HepG2 (cell line): ENCODE results near the gene ATP6V0A1. TPM values are rescaled to one million over a fixed set of nuclear protein-coding genes. Genes with fewer than 3 reads are reported as not detected.

ENCODE experiments used
- CEBPZ ChIP-seq: IDR thresholded peaks from 2 replicates; pipeline ENCODE4 v1.6.1; 2012; ENCODE audit warnings: low read length, improper control_type of control experiment
- JDP2 ChIP-seq: sonication (generic); formaldehyde crosslinking; IDR thresholded peaks from 2 replicates; pipeline ENCODE4 v1.8.1; 2022; ENCODE audit warnings: missing genetic modification reagents, borderline replicate concordance
- MEIS2 ChIP-seq: sonication (generic); formaldehyde crosslinking; IDR thresholded peaks from 2 replicates; pipeline ENCODE4 v1.9.0; 2021; ENCODE audit warnings: mild to moderate bottlenecking, missing genetic modification reagents
- NKX3-1 ChIP-seq: sonication (generic); formaldehyde crosslinking; IDR thresholded peaks from 2 replicates; pipeline ENCODE4 v1.5.0; 2020; ENCODE audit warnings: missing genetic modification reagents
- NR0B2 ChIP-seq: sonication (generic); formaldehyde crosslinking; IDR thresholded peaks from 2 replicates; pipeline ENCODE4 v1.4.0; 2020; ENCODE audit warnings: mild to moderate bottlenecking, missing genetic modification reagents
- POLR2AphosphoS2 ChIP-seq: IDR thresholded peaks from 2 replicates; pipeline ENCODE4 v1.6.1; 2011; ENCODE audit warnings: low read depth, low read length, improper control_type of control experiment
- SCMH1 ChIP-seq: sonication (generic); formaldehyde crosslinking; IDR thresholded peaks from 2 replicates; pipeline ENCODE4 v1.9.0; 2021; ENCODE audit warnings: missing genetic modification reagents, mild to moderate bottlenecking, borderline replicate concordance
- WIZ ChIP-seq: sonication (generic); formaldehyde crosslinking; IDR thresholded peaks from 2 replicates; pipeline ENCODE4 v1.5.1; 2020; ENCODE audit warnings: mild to moderate bottlenecking, missing genetic modification reagents
- ZNF318 ChIP-seq: sonication (generic); formaldehyde crosslinking; IDR thresholded peaks from 2 replicates; pipeline ENCODE4 v1.4.0; 2020; ENCODE audit warnings: mild to moderate bottlenecking, missing genetic modification reagents
- ZNF468 ChIP-seq: sonication (generic); formaldehyde crosslinking; IDR thresholded peaks from 2 replicates; pipeline ENCODE4 v1.8.0; 2022; ENCODE audit warnings: mild to moderate bottlenecking, moderate library complexity, missing genetic modification reagents
- ZNF605 ChIP-seq: sonication (generic); formaldehyde crosslinking; IDR thresholded peaks from 2 replicates; pipeline ENCODE4 v1.8.0; 2022; ENCODE audit warnings: mild to moderate bottlenecking, missing genetic modification reagents
- ZNF75D ChIP-seq: sonication (generic); formaldehyde crosslinking; IDR thresholded peaks from 2 replicates; pipeline ENCODE4 v1.8.1; 2023; ENCODE audit warnings: missing genetic modification reagents, mild to moderate bottlenecking, borderline replicate concordance
- ZNF891 ChIP-seq: sonication (generic); formaldehyde crosslinking; IDR thresholded peaks from 2 replicates; pipeline ENCODE4 v1.5.0; 2020; ENCODE audit warnings: mild to moderate bottlenecking, missing genetic modification reagents
- ZXDC ChIP-seq: sonication (generic); formaldehyde crosslinking; IDR thresholded peaks from 2 replicates; pipeline ENCODE4 v1.5.0; 2020; ENCODE audit warnings: mild to moderate bottlenecking, missing genetic modification reagents
- polyA plus RNA-seq, 8 experiments: library from polyadenylated mRNA; depleted of rRNA in 3 of 8; stranded (reverse) in 7 of 8; unstranded in 1 of 8; fragments of >200 nt; fragmentation: Illumina TruSeq in 4 of 8; extraction: Trizol in 4 of 8; gene quantifications; 2 replicates each; pipeline versions ENCODE4 v1.2.1 to v1.2.3, GENCODE V29; 2011 to 2016; ENCODE audit warnings: low read depth in 4 of 8, missing spikeins in 1 of 8, mixed read lengths in 1 of 8; ENCODE audit not compliant: insufficient read depth in 1 of 8
- total RNA-seq, 5 experiments: library from RNA; depleted of rRNA; stranded (reverse); fragments of >200 nt; fragmentation: Illumina TruSeq; extraction: Trizol; gene quantifications; 2 replicates each; pipeline ENCODE4 v1.2.3, GENCODE V29; 2016; ENCODE audit warnings: low read depth in 1 of 5

Gene ATP6V0A1
- total and polyA plus RNA-seq, 2 of the 13 experiments (the other 11 are each of a cell fraction or from before 2014, with no cell fraction given) = 27.9 to 54.1 TPM

GRCh38 chr17:42536372-42537155, 77.9 kb downstream of the ATP6V0A1 start (continued):
- TF ChIP-seq CEBPZ (no peak), ZNF605 (CRISPR knock-in tag) (peak; percentile 96), ZNF468 (CRISPR knock-in tag) (no peak), SCMH1 (no peak), NR0B2 (CRISPR knock-in tag) (peak; percentile 28; the same call in 1 of the 2 replicates), ZNF75D (CRISPR knock-in tag) (no peak), ZNF891 (CRISPR knock-in tag) (no peak; the same call in 1 of the 2 replicates), ZXDC (CRISPR knock-in tag) (no peak), MEIS2 (CRISPR knock-in tag) (peak; percentile 55; the same call in 1 of the 2 replicates), JDP2 (CRISPR knock-in tag) (no peak), POLR2AphosphoS2 (no peak), NKX3-1 (CRISPR knock-in tag) (no peak), WIZ (CRISPR knock-in tag) (no peak), ZNF318 (CRISPR knock-in tag) (no peak)
